H1 (cell line): Measurements from ENCODE around the gene IGSF9B. TPM values are rescaled to one million over a fixed set of nuclear protein-coding genes. Genes with fewer than 3 reads are reported as not detected.

ENCODE experiments used
- CTCF ChIA-PET: fragments of 300-600 bp; sonication (Branson Sonifier 250); formaldehyde crosslinking; loops from one replicate; lab custom pipeline; 2021; ENCODE audit not compliant: partially characterized antibody; lab: Charles Lee
- POLR2A ChIA-PET: fragments of 300-600 bp; sonication (Branson Sonifier 250); formaldehyde crosslinking; loops from one replicate; lab custom pipeline; 2021; ENCODE audit warnings: inconsistent platforms; ENCODE audit not compliant: partially characterized antibody; lab: Charles Lee
- DNase-seq, 2 experiments: peaks; one replicate each; pipeline versions ENCODE4 v3.0.0 to v3.0.0-alpha.2; 2010 to 2022; ENCODE audit warnings: low spot score in 2 of 2, low read depth in 1 of 2, mixed read lengths in 1 of 2
- FAIRE-seq: peaks from 2 replicates; lab custom pipeline; 2011; peaks lifted over from hg19 to GRCh38; lab: Jason Lieb, UNC
- H2AFZ ChIP-seq: 2 replicates; pipeline ENCODE4 v1.8.1; 2012; ENCODE audit warnings: low read length, inconsistent platforms
- H2AK5ac ChIP-seq: 2 replicates; pipeline ENCODE4 v1.6.1; 2013; ENCODE audit warnings: low read depth, low read length
- H2BK120ac ChIP-seq: replicated peaks from 2 replicates; pipeline ENCODE3; 2013; ENCODE audit warnings: low read depth, low read length, inconsistent platforms
- H2BK12ac ChIP-seq: 2 replicates; pipeline ENCODE4 v1.6.1; 2013; ENCODE audit warnings: low read depth, low read length
- H2BK15ac ChIP-seq: 2 replicates; pipeline ENCODE4 v1.6.1; 2013; ENCODE audit warnings: low read length
- H2BK20ac ChIP-seq: 2 replicates; pipeline ENCODE4 v1.6.1; 2013; ENCODE audit warnings: low read length
- H2BK5ac ChIP-seq: 2 replicates; pipeline ENCODE4 v1.6.1; 2013; ENCODE audit warnings: low read depth, low read length
- H3K14ac ChIP-seq: 2 replicates; pipeline ENCODE4 v1.6.1; 2013; ENCODE audit warnings: inconsistent platforms; ENCODE audit not compliant: insufficient read length
- H3K18ac ChIP-seq: 2 replicates; pipeline ENCODE4 v1.6.1; 2013; ENCODE audit warnings: low read length; ENCODE audit errors: extremely low read depth
- H3K23ac ChIP-seq: 2 replicates; pipeline ENCODE4 v1.6.1; 2013; ENCODE audit warnings: inconsistent platforms; ENCODE audit not compliant: insufficient read length
- H3K23me2 ChIP-seq: 2 replicates; pipeline ENCODE4 v1.6.1; 2013; ENCODE audit warnings: low read depth, low read length
- H3K27ac ChIP-seq: 2 replicates; pipeline ENCODE4 v1.6.1; 2011; ENCODE audit warnings: low read depth, low read length, inconsistent platforms
- H3K27me3 ChIP-seq, 4 experiments: replicated peaks in 1 of 4; 1 replicate in 1 of 4; 2 replicates in 3 of 4; pipeline versions ENCODE4 v1.6.1 to v1.8.1; 2011 to 2013; ENCODE audit warnings: low read length in 3 of 4, mild to moderate bottlenecking in 3 of 4, inconsistent platforms in 2 of 4, mixed read lengths in 2 of 4, moderate library complexity in 1 of 4; ENCODE audit not compliant: control insufficient read depth in 3 of 4, insufficient read depth in 3 of 4; ENCODE audit errors: extremely low read depth in 1 of 4
- H3K36me3 ChIP-seq, 4 experiments: 2 replicates each; pipeline versions ENCODE4 v1.6.1 to v1.8.1; 2011 to 2013; ENCODE audit warnings: mild to moderate bottlenecking in 4 of 4, low read length in 3 of 4, moderate library complexity in 2 of 4, control low read depth in 1 of 4, inconsistent platforms in 1 of 4; ENCODE audit not compliant: insufficient read depth in 4 of 4, control insufficient read depth in 2 of 4
- H3K4ac ChIP-seq: replicated peaks from 2 replicates; pipeline ENCODE3; 2013; ENCODE audit warnings: low read length, low read depth, mixed read lengths, inconsistent platforms; ENCODE audit not compliant: insufficient read length
- H3K4me1 ChIP-seq, 4 experiments: replicated peaks in 1 of 4; 1 replicate in 1 of 4; 2 replicates in 3 of 4; pipeline versions ENCODE4 v1.6.1 to v1.8.1; 2011 to 2013; ENCODE audit warnings: low read length in 3 of 4, inconsistent platforms in 2 of 4, mixed read lengths in 1 of 4; ENCODE audit not compliant: insufficient read depth in 4 of 4, control insufficient read depth in 3 of 4
- H3K4me2 ChIP-seq, 2 experiments: 2 replicates each; pipeline versions ENCODE4 v1.6.1 to v1.8.1; 2011 to 2013; ENCODE audit warnings: low read depth in 2 of 2, low read length in 2 of 2, control low read depth in 1 of 2, inconsistent platforms in 1 of 2, mild to moderate bottlenecking in 1 of 2; ENCODE audit not compliant: insufficient read depth in 1 of 2
- H3K4me3 ChIP-seq, 4 experiments: fragments of 200-600, 300-600 bp in 1 of 4; sonication (generic), shearing (Covaris generic), sonication (Bioruptor Twin) in 1 of 4; 2 replicates each; pipeline versions ENCODE4 v1.5.1 to v1.8.1; 2011 to 2016; ENCODE audit warnings: low read length in 4 of 4, low read depth in 3 of 4, control low read depth in 2 of 4, inconsistent platforms in 2 of 4, mild to moderate bottlenecking in 2 of 4, mixed read lengths in 1 of 4, moderate library complexity in 1 of 4; ENCODE audit not compliant: insufficient read depth in 2 of 4; ENCODE audit errors: extremely low read depth in 1 of 4
- H3K56ac ChIP-seq: replicated peaks from 2 replicates; pipeline ENCODE3; 2013; ENCODE audit warnings: low read depth, mild to moderate bottlenecking, mixed read lengths, low read length, inconsistent platforms; ENCODE audit not compliant: insufficient read length
- H3K79me1 ChIP-seq: 2 replicates; pipeline ENCODE4 v1.6.1; 2013; ENCODE audit warnings: low read depth, low read length, control low read depth
- H3K79me2 ChIP-seq, 2 experiments: 2 replicates each; pipeline versions ENCODE4 v1.6.1 to v1.8.1; 2012 to 2013; ENCODE audit warnings: low read length in 2 of 2, mild to moderate bottlenecking in 2 of 2, inconsistent platforms in 1 of 2; ENCODE audit not compliant: insufficient read depth in 2 of 2, control insufficient read depth in 1 of 2
- H3K9ac ChIP-seq, 4 experiments: replicated peaks in 1 of 4; 1 replicate in 1 of 4; 2 replicates in 3 of 4; pipeline versions ENCODE4 v1.6.1 to v1.8.1; 2011 to 2013; ENCODE audit warnings: low read depth in 3 of 4, low read length in 3 of 4, control low read depth in 2 of 4, mild to moderate bottlenecking in 2 of 4, moderate library complexity in 2 of 4, inconsistent platforms in 1 of 4; ENCODE audit errors: extremely low read depth in 1 of 4
- H3K9me3 ChIP-seq, 2 experiments: 2 replicates each; pipeline versions ENCODE4 v1.6.1 to v1.8.1; 2012 to 2013; ENCODE audit warnings: mild to moderate bottlenecking in 2 of 2, moderate library complexity in 2 of 2, control low read depth in 1 of 2, inconsistent platforms in 1 of 2, low read depth in 1 of 2, low read length in 1 of 2, mixed read lengths in 1 of 2; ENCODE audit not compliant: insufficient read depth in 2 of 2
- H4K20me1 ChIP-seq, 2 experiments: replicated peaks in 1 of 2; 2 replicates each; pipeline versions ENCODE3 to v1.8.1; 2011 to 2013; ENCODE audit warnings: inconsistent platforms in 2 of 2, low read length in 2 of 2, mild to moderate bottlenecking in 1 of 2; ENCODE audit not compliant: insufficient read depth in 2 of 2, control insufficient read depth in 1 of 2
- H4K5ac ChIP-seq: 2 replicates; pipeline ENCODE4 v1.6.1; 2013; ENCODE audit warnings: low read length, low read depth, mixed read lengths, inconsistent platforms; ENCODE audit not compliant: insufficient read length
- H4K8ac ChIP-seq: 2 replicates; pipeline ENCODE4 v1.8.0; 2013; ENCODE audit warnings: mild to moderate bottlenecking, moderate library complexity, low read length, inconsistent platforms; ENCODE audit not compliant: insufficient read depth; ENCODE audit errors: extremely low read depth
- H4K91ac ChIP-seq: replicated peaks from 2 replicates; pipeline ENCODE3; 2013; ENCODE audit warnings: low read length, mixed read lengths, inconsistent platforms; ENCODE audit not compliant: insufficient read length
- ASH2L ChIP-seq: fragments of 200-600, 300-600 bp; sonication (generic); IDR thresholded peaks from one replicate; pipeline ENCODE4 v1.7.1; 2017; ENCODE audit warnings: low read length
- ATF3 ChIP-seq: IDR thresholded peaks from 2 replicates; pipeline ENCODE4 v1.6.1; 2011; ENCODE audit warnings: low read depth, mild to moderate bottlenecking, low read length; ENCODE audit not compliant: insufficient read depth
- CBX8 ChIP-seq: fragments of 300-800, 300-1000 bp; sonication (generic); IDR thresholded peaks from 2 replicates; pipeline ENCODE4 v1.7.1; 2016; ENCODE audit warnings: low read depth, low read length, borderline replicate concordance
- CEBPB ChIP-seq: IDR thresholded peaks from 2 replicates; pipeline ENCODE4 v1.6.1; 2012; ENCODE audit warnings: low read depth, low read length
- CTCF ChIP-seq, 3 experiments: IDR thresholded peaks; 1 replicate in 2 of 3; 2 replicates in 1 of 3; pipeline versions ENCODE4 v1.5.1 to v1.6.1; 2011; ENCODE audit warnings: low read length in 3 of 3, mild to moderate bottlenecking in 3 of 3, inconsistent platforms in 2 of 3, low read depth in 1 of 3, moderate library complexity in 1 of 3; ENCODE audit not compliant: insufficient read depth in 1 of 3; ENCODE audit errors: control extremely low read depth in 1 of 3
- KDM1A ChIP-seq: fragments of 200-600, 300-600 bp; sonication (generic); IDR thresholded peaks from 2 replicates; pipeline ENCODE4 v1.7.1; 2016; ENCODE audit warnings: mild to moderate bottlenecking, low read length, borderline replicate concordance
- RFX5 ChIP-seq: IDR thresholded peaks from 2 replicates; pipeline ENCODE4 v1.6.1; 2011; ENCODE audit warnings: low read depth, low read length, improper control_type of control experiment, borderline replicate concordance
- SRF ChIP-seq: IDR thresholded peaks from 2 replicates; pipeline ENCODE4 v1.6.1; 2011; ENCODE audit warnings: mild to moderate bottlenecking, low read depth, low read length, moderate library complexity
- SUZ12 ChIP-seq: fragments of 200-600 bp; sonication (generic); IDR thresholded peaks from 2 replicates; pipeline ENCODE4 v1.6.1; 2012; ENCODE audit warnings: mild to moderate bottlenecking, inconsistent platforms, low read length, moderate library complexity, mixed read lengths
- TAF1 ChIP-seq: IDR thresholded peaks from 2 replicates; pipeline ENCODE4 v1.6.1; 2011; ENCODE audit warnings: mild to moderate bottlenecking, low read depth, low read length
- ZNF274 ChIP-seq: IDR thresholded peaks from 2 replicates; pipeline ENCODE4 v1.7.0; 2012; ENCODE audit warnings: low read length, borderline replicate concordance; ENCODE audit errors: extremely low read depth
- WGBS, 2 experiments: shearing (Covaris generic) in 1 of 2; methylation state at CpG; one replicate each; pipeline versions ENCODE4 v1.1.6 to v1.1.7; 2013 to 2015; ENCODE audit warnings: low lambda C conversion rate in 2 of 2, mixed read lengths in 2 of 2, inconsistent platforms in 1 of 2, low coverage in 1 of 2, missing lambda C conversion rate in 1 of 2; ENCODE audit not compliant: insufficient replicate concordance in 2 of 2, insufficient coverage in 1 of 2, insufficient read length in 1 of 2; ENCODE audit errors: extremely low coverage in 1 of 2, missing lambda C conversion rate in 1 of 2; 5-methylcytosine and 5-hydroxymethylcytosine counted together
- polyA plus RNA-seq, 7 experiments: library from polyadenylated mRNA; depleted of rRNA in 3 of 7; stranded (reverse) in 5 of 7; unstranded in 2 of 7; fragments of >200 nt in 5 of 7; fragments of 200-250 nt in 2 of 7; gene quantifications; 1 replicate in 5 of 7; 2 replicates in 1 of 7; 4 replicates in 1 of 7; pipeline versions ENCODE4 v1.2.1 to v1.2.3, GENCODE V29; 2011 to 2013; ENCODE audit warnings: missing spikeins in 2 of 7, mixed read lengths in 2 of 7
- total RNA-seq: library from RNA; stranded (reverse); fragmentation: NEBNext Ultra II Directional; extraction: Animal tissue kit (Norgen Biotek cat#: 25700); gene quantifications from 2 replicates; pipeline ENCODE4 v1.2.1, GENCODE V29; 2021

Gene IGSF9B
- total and polyA plus RNA-seq, 2 of the 8 experiments (the other 6 are each of a cell fraction or from before 2014, with no cell fraction given): 16.5 to 49.2 TPM

GRCh38 chr11:133921513-133921912 lies 35.3 kb downstream of the IGSF9B start:
- H4K8ac ChIP-seq: no peak overlapping the region
- FAIRE-seq (no peak), DNase-seq (no peak)
- no peak overlapping the region for H2AK5ac ChIP-seq
- peaks cover 0 to 17% (median 4%) of the 10 kb centered on the region in 4 experiments; a peak in 6 of 7 replicates for H3K4me1 ChIP-seq
- H2BK20ac ChIP-seq: no peak overlapping the region
- no peaks in the 10 kb centered on the region for H3K79me2 ChIP-seq
- no peak overlapping the region for H3K4me3 ChIP-seq
- no peak overlapping the region for H2BK12ac ChIP-seq
- H3K23me2 ChIP-seq: peaks cover 2% of the 10 kb centered on the region; the same call in 1 of the 2 replicates
- no peak overlapping the region for H4K91ac ChIP-seq
- H3K36me3 ChIP-seq: peaks cover 9 to 38% (median 24%) of the 10 kb centered on the region in 4 experiments; a peak in 7 of 8 replicates
- H3K27ac ChIP-seq: no peak overlapping the region
- H3K18ac ChIP-seq: no peak overlapping the region
- H3K14ac ChIP-seq: no peak overlapping the region
- no peak overlapping the region for H2BK15ac ChIP-seq
- POLR2A ChIA-PET: interaction anchor here (1.2 kb wide), 1 partner anchor 17 kb away, joined by 3 read pairs; no protein-coding TSS in a partner anchor
- peaks cover 0 to 2% of the 10 kb centered on the region in 2 experiments for H4K20me1 ChIP-seq
- H3K27me3 ChIP-seq: no peaks in the 10 kb centered on the region
- CTCF ChIA-PET: interaction anchor here (0.8 to 3.9 kb wide), 4 partner anchors 9 to 113 kb away, joined by 3 to 17 read pairs (median 10); no protein-coding TSS in a partner anchor
- 87% methylated on average over 10 of the region's 10 CpGs; no CpG with 5 or more reads in 1 of the 2 experiments for WGBS, 2 experiments
- H3K9me3 ChIP-seq: no peaks in the 10 kb centered on the region
- H2BK5ac ChIP-seq: no peak overlapping the region
- no peak overlapping the region for H2BK120ac ChIP-seq
- H3K4ac ChIP-seq: no peak overlapping the region
- H3K4me2 ChIP-seq: no peak overlapping the region
- no peak overlapping the region for H2AFZ ChIP-seq
- H3K9ac ChIP-seq: no peak overlapping the region
- H3K79me1 ChIP-seq: peaks cover 4% of the 10 kb centered on the region; the same call in 1 of the 2 replicates
- H3K56ac ChIP-seq: no peak overlapping the region
- H4K5ac ChIP-seq: no peak overlapping the region
- H3K23ac ChIP-seq: no peak overlapping the region
- TF ChIP-seq CBX8 (no peak), ASH2L (no peak), ZNF274 (no peak), TAF1 (no peak), RFX5 (no peak), KDM1A (no peak), SRF (no peak), SUZ12 (no peak), ATF3 (no peak), CTCF (IDR thresholded peaks at IDR 0.05; ENCODE audit: control extremely low read depth in 1 of 3, insufficient read depth in 1 of 3, low read depth in 1 of 3, low read length in 3 of 3) (no peak), CEBPB (no peak)
